Activated T-helper 9 cell treated with anti-CD3 and anti-CD28 coated beads, Interleukin-2, amount 50 U/mL, for 16 hours (primary cell): ENCODE measurements around the gene DEPDC1B.
"Not testable (repeated sequence)": the region's sequence is repeated elsewhere in the genome, so short reads cannot be mapped to it uniquely, and the experiment has no call there.

Source experiments
- DNase-seq: peaks from one replicate; pipeline ENCODE4 v3.0.0-alpha.2; 2020; ENCODE audit warnings: low read depth

DEPDC1B gene

GRCh38 chr5:60648175-60648574 lies 51.8 kb downstream of the DEPDC1B start:
- no peak for DNase-seq

GRCh38 chr5:60640901-60641300 lies 59.1 kb downstream of the DEPDC1B start:
- DNase-seq = no peak

- no peak for DNase-seq
Observed at GRCh38 chr5:60639544-60639943, 60.4 kb downstream of the DEPDC1B start.

- DNase-seq = no peak
Observed at GRCh38 chr5:60638300-60638699, 61.7 kb downstream of the DEPDC1B start.

GRCh38 chr5:60636644-60637043 lies 63.3 kb downstream of the DEPDC1B start:
- DNase-seq = no peak

- DNase-seq = no peak
Observed at GRCh38 chr5:60636001-60636400, 64.0 kb downstream of the DEPDC1B start.

- DNase-seq = no peak
Observed at GRCh38 chr5:60634051-60634450, 65.9 kb downstream of the DEPDC1B start.

- DNase-seq = no peak
Observed at GRCh38 chr5:60633341-60633740, 66.6 kb downstream of the DEPDC1B start.

GRCh38 chr5:60632153-60632552 lies 67.8 kb downstream of the DEPDC1B start:
- no peak for DNase-seq

GRCh38 chr5:60630836-60631235 lies 69.1 kb downstream of the DEPDC1B start:
- no peak for DNase-seq

- DNase-seq = no peak
Observed at GRCh38 chr5:60630179-60630578, 69.8 kb downstream of the DEPDC1B start.

- not testable (repeated sequence) for DNase-seq
Observed at GRCh38 chr5:60624875-60625274, 75.1 kb downstream of the DEPDC1B start.

GRCh38 chr5:60620752-60621151 lies 79.2 kb downstream of the DEPDC1B start:
- not testable (repeated sequence) for DNase-seq

GRCh38 chr5:60613826-60614225 lies 86.1 kb downstream of the DEPDC1B start:
- DNase-seq = no peak

GRCh38 chr5:60611099-60611740 lies 88.7 kb downstream of the DEPDC1B start:
- no peak for DNase-seq

GRCh38 chr5:60604771-60605170 lies 95.2 kb downstream of the DEPDC1B start:
- no peak for DNase-seq

GRCh38 chr5:60598424-60598823 lies 101.5 kb downstream of the DEPDC1B start:
- no peak for DNase-seq

GRCh38 chr5:60597572-60598320 lies 102.2 kb downstream of the DEPDC1B start:
- no peak for DNase-seq

- DNase-seq = no peak
Observed at GRCh38 chr5:60594715-60595477, 105.1 kb downstream of the DEPDC1B start.

GRCh38 chr5:60590172-60590571 lies 109.8 kb downstream of the DEPDC1B start:
- no peak for DNase-seq

- DNase-seq = not testable (repeated sequence)
Observed at GRCh38 chr5:60587312-60587711, 112.7 kb downstream of the DEPDC1B start.

GRCh38 chr5:60586307-60586901 lies 113.6 kb downstream of the DEPDC1B start:
- DNase-seq = no peak

- no peak for DNase-seq
Observed at GRCh38 chr5:60585618-60586017, 114.3 kb downstream of the DEPDC1B start.
